GM12864 (cell line): ENCODE data around the gene RPS19.

ENCODE experiments used
- DNase-seq: peaks from one replicate; pipeline ENCODE4 v3.0.0-alpha.2; 2011; ENCODE audit warnings: low read depth
- H3K4me3 ChIP-seq: 2 replicates; pipeline ENCODE4 v1.5.1; 2011; ENCODE audit warnings: mild to moderate bottlenecking, low read depth, low read length, control low read depth
- TF ChIP-seq, protein P1 (sequence below): IDR thresholded peaks from 2 replicates; pipeline ENCODE4 v1.5.1; 2011; ENCODE audit warnings: low read depth, mild to moderate bottlenecking, moderate library complexity, low read length, control low read depth, inconsistent platforms; ENCODE audit errors: missing control alignments

The RPS19 gene

DNA sequence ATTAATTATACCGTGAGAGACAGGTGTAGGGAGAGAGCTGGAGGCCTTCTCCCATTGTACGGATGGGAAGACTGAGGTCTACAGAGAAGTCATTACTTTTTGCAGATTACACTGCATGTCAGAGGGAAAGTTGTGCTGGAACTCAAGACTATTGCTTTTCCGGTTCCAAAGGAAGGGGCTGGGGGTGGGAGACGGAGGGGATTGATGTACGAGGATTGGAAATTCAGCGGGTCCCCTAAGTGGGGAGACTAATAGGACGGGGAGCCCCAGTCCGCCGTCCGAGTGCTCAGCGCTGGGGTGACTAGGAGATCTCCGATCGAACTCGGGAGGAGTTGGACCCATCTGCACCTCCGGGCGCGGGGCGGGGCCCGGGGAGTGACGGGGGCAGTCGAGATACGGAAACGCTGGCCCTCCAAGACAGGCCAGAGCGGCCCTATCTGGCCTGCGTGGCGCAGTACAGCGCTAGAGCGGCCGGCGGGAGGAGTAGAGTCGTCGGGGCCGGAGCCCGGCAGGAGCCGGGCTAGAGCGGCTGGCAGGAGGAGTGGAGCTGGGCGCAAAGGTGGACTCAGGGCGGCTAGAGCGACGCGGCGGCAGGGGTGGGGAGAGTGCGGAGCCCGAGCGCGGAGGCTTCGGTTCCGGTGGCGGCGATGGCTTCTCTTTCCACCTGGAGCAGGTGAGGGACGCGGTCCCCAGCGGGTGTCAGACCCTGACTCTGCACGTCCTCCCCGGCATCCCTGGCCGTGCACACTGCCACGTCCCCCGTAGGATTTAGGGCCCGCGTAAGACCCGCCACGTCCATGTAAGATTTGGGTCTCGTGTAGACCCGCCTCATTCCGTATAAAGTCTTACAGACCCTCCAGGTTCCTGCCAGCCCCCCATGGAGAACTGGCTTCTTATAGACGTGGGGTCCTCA lies 24.0 kb downstream of the RPS19 start:
- H3K4me3 ChIP-seq: peak overlapping the region; percentile 67
- TF ChIP-seq, protein P1, sequence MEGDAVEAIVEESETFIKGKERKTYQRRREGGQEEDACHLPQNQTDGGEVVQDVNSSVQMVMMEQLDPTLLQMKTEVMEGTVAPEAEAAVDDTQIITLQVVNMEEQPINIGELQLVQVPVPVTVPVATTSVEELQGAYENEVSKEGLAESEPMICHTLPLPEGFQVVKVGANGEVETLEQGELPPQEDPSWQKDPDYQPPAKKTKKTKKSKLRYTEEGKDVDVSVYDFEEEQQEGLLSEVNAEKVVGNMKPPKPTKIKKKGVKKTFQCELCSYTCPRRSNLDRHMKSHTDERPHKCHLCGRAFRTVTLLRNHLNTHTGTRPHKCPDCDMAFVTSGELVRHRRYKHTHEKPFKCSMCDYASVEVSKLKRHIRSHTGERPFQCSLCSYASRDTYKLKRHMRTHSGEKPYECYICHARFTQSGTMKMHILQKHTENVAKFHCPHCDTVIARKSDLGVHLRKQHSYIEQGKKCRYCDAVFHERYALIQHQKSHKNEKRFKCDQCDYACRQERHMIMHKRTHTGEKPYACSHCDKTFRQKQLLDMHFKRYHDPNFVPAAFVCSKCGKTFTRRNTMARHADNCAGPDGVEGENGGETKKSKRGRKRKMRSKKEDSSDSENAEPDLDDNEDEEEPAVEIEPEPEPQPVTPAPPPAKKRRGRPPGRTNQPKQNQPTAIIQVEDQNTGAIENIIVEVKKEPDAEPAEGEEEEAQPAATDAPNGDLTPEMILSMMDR: no peak
- peak; percentile 86 for DNase-seq

DNA sequence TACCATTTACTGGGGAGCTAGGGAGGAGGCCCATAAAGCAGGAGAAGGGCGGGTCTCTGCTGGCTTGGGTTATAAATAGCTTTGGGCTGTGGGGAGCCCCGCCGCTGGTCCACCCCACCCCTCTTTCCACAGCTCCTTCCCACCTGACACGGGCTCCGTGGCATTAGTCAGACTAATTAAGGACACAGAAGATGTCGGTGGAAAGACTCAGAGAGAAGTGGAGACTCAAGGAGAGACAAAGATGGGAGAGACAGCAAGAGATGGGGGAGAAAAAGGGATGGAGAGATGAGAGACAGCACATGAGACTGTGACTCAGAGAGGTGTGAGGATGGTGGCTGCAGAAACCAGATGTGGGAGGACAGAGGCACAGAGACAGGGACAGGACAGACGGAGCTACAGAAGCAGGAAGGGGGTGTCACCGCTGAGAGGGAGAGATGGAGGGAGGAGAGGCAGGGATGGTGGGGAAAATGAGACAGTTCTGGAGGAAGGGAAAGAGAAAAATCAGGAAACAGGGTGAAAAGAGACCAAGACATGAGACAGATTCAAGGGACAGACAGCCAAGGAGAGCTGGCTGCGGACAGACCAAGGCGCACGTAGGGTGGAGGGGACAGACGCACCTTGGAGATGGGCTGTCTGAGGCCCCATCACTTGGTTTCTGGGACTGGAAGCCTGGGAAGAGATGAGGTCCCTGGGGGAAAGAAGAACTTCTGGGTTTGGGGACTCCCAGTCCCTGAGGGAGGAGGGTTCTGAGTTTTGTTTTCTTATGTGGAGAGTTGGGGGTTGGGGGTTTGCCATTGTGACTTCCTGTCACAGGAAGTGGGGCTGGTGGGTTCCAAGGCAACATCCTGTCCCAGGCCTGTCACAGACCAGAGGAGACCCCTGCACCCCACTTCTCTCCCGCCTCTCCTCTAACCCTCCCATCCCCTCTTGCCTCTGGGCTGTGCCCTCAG lies 27.0 kb downstream of the RPS19 start:
- no peak for DNase-seq
- H3K4me3 ChIP-seq: peak overlapping the region; percentile 38
- TF ChIP-seq, protein P1: no peak

DNA sequence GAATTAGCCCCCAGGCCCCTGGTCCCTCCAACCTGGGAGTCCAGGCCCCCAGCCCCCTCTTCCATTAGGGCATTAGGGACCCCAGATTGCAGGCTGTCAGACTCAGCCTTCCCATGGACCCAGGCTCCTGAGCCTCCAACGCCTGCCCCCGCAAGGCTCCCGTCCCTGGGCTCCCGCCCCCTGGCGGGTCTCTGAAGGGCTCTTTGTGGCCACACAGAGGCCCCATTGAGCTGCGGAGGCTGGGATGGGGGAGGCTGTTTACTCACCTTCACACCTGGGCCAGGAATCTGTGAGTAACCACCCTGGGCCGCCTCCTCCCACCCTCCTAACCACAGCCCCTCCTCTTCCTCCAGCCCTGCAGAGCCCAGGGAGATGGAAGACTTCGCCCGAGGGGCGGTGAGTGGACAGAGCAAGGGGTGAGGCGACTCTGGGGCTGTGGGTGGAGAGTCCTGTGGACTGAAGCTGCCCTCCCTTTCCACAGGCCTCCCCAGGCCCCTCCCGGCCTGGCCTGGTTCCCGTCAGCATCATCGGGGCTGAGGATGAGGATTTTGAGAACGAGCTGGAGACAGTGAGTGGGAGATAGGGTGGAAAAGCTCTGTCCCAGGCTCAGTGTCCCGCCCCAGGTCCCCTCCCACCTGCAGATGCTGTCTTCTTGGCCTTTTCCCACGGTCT lies 27.8 kb downstream of the RPS19 start:
- peak overlapping the region; percentile 38; the same call in 1 of the 2 replicates for H3K4me3 ChIP-seq
- DNase-seq: no peak
- TF ChIP-seq, protein P1: peak; percentile 40

DNA sequence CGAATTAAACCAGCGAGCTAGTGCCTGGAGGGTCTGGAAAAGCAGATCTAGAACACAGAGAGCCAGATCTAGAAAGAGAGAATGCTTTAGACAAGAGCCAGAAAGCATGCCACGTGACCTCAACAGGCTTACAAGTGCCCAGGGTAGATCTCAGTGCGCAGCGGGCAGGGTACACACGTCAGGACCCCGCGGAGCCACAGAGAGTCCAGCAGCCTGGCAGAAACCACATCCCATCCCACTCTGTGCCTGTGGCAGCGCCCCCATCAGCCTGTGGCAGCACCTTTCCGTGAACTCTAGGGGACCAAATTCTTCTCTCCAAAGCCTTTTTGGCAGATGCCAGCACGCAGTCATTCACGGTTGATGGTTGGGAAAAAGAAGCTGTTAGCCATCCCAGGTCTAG lies 28.9 kb downstream of the RPS19 start:
- TF ChIP-seq, protein P1: no peak
- DNase-seq: no peak
- no peak overlapping the region for H3K4me3 ChIP-seq

- no peak for DNase-seq
- H3K4me3 ChIP-seq: no peak overlapping the region
- TF ChIP-seq, protein P1: no peak
Measured at GRCh38 chr19:41889896-41890295, 29.8 kb downstream of the RPS19 start.

DNA sequence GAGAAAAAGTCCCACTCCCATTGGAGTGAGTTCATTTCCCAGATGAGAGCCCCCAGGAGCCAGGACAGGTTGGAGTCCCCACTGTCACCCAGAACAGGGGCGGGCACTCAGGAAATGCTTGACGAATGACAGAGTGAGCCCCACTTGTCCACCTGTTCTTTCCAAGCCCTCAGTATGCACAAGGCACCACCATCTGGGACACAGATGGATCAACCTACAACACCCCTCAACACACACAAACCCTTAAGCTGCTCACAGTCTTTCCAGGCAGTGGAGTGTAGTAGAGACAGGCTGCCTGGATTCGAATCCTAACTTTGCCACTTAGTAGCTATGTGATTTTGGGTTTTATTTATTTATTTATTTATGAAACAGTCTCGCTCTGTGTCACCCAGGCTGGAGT lies 30.9 kb downstream of the RPS19 start:
- H3K4me3 ChIP-seq: no peak overlapping the region
- TF ChIP-seq, protein P1: no peak
- DNase-seq: no peak
